Testis (tissue), 2 donors: ENCODE data around the gene ALOXE3.

ENCODE experiments used
- POLR2A ChIP-seq: fragments of 450-650 bp; IDR thresholded peaks from one replicate; pipeline ENCODE4 v1.6.1; 2017; ENCODE audit warnings: antibody characterized with exemption, mild to moderate bottlenecking, moderate library complexity
- TF ChIP-seq, protein P1 (sequence below), 3 experiments: fragments of 450-650 bp in 2 of 3; fragments of 200-600 bp in 1 of 3; sonication (generic) in 1 of 3; IDR thresholded peaks; one replicate each; pipeline ENCODE4 v1.5.1; 2016 to 2019; ENCODE audit warnings: antibody characterized with exemption in 3 of 3, mild to moderate bottlenecking in 2 of 3, moderate library complexity in 1 of 3

DNA sequence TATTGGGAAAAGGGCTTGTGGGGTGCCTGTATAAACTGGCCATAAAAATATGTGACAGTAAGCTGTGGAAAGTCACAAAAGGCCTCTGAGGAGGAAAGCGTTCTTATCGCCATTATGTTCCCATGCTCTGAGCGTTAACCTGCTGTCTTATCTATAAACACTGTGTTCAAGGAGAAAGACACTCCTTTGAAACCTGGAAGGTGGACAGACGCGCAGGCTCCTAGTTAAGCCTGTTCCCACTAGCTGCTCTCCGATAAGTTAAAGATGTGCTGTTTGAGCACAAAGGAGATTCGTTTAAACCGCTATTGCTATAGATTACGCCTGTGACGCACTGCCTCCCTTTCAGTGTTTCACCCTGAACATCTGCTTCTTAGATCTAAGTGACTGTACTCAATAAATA is 36.0 kb downstream of the ALOXE3 start:
- TF ChIP-seq, protein P1, sequence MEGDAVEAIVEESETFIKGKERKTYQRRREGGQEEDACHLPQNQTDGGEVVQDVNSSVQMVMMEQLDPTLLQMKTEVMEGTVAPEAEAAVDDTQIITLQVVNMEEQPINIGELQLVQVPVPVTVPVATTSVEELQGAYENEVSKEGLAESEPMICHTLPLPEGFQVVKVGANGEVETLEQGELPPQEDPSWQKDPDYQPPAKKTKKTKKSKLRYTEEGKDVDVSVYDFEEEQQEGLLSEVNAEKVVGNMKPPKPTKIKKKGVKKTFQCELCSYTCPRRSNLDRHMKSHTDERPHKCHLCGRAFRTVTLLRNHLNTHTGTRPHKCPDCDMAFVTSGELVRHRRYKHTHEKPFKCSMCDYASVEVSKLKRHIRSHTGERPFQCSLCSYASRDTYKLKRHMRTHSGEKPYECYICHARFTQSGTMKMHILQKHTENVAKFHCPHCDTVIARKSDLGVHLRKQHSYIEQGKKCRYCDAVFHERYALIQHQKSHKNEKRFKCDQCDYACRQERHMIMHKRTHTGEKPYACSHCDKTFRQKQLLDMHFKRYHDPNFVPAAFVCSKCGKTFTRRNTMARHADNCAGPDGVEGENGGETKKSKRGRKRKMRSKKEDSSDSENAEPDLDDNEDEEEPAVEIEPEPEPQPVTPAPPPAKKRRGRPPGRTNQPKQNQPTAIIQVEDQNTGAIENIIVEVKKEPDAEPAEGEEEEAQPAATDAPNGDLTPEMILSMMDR (IDR thresholded peaks at IDR 0.05): no peak
- TF ChIP-seq POLR2A: no peak
